ENCODE data around the gene SLC25A21.
"Not testable (repeated sequence)": the region's sequence is repeated elsewhere in the genome, so short reads cannot be mapped to it uniquely, and the experiment has no call there.

The SLC25A21 gene

GRCh38 chr14:36820111-36820709 is 352.2 kb downstream of the SLC25A21 start:
- no peak for TF ChIP-seq CTCF (IDR thresholded peaks at IDR 0.05; ENCODE audit: low read depth, low read length, missing control alignments)
- in situ Hi-C loops (cut with HindIII; ENCODE audit: low sequenced_read_pairs) = no loop called here
- DNase-seq (ENCODE audit: low read depth) = no peak
- no peak overlapping the region for H3K4me3 ChIP-seq (ENCODE audit: low read depth, low read length)

- H3K4me3 ChIP-seq (ENCODE audit: low read depth, low read length) = no peak overlapping the region
- in situ Hi-C loops (cut with HindIII; ENCODE audit: low sequenced_read_pairs) = no loop called here
- DNase-seq (ENCODE audit: low read depth) = no peak
- TF ChIP-seq CTCF (IDR thresholded peaks at IDR 0.05; ENCODE audit: low read depth, low read length, missing control alignments) = no peak
These were observed 353.5 kb downstream of the SLC25A21 start for GRCh38 chr14:36818794-36819384.

- in situ Hi-C loops (cut with HindIII; ENCODE audit: low sequenced_read_pairs) = no loop called here
- no peak for TF ChIP-seq CTCF (IDR thresholded peaks at IDR 0.05; ENCODE audit: low read depth, low read length, missing control alignments)
- no peak overlapping the region for H3K4me3 ChIP-seq (ENCODE audit: low read depth, low read length)
- no peak for DNase-seq (ENCODE audit: low read depth)
These were observed 354.2 kb downstream of the SLC25A21 start for GRCh38 chr14:36818246-36818645.

GRCh38 chr14:36817071-36817930 is 355.1 kb downstream of the SLC25A21 start:
- in situ Hi-C loops (cut with HindIII; ENCODE audit: low sequenced_read_pairs) = no loop called here
- no peak for TF ChIP-seq CTCF (IDR thresholded peaks at IDR 0.05; ENCODE audit: low read depth, low read length, missing control alignments)
- DNase-seq (ENCODE audit: low read depth) = no peak
- no peak overlapping the region for H3K4me3 ChIP-seq (ENCODE audit: low read depth, low read length)

- in situ Hi-C loops (cut with HindIII; ENCODE audit: low sequenced_read_pairs) = no loop called here
- no peak overlapping the region for H3K4me3 ChIP-seq (ENCODE audit: low read depth, low read length)
- DNase-seq (ENCODE audit: low read depth) = no peak
- no peak for TF ChIP-seq CTCF (IDR thresholded peaks at IDR 0.05; ENCODE audit: low read depth, low read length, missing control alignments)
These were observed 355.9 kb downstream of the SLC25A21 start for GRCh38 chr14:36816481-36816880.

GRCh38 chr14:36814783-36815182 is 357.6 kb downstream of the SLC25A21 start:
- H3K4me3 ChIP-seq (ENCODE audit: low read depth, low read length); in situ Hi-C loops (cut with HindIII; ENCODE audit: low sequenced_read_pairs); DNase-seq (ENCODE audit: low read depth): not testable (repeated sequence)

- H3K4me3 ChIP-seq (ENCODE audit: low read depth, low read length) = no peak overlapping the region
- no peak for TF ChIP-seq CTCF (IDR thresholded peaks at IDR 0.05; ENCODE audit: low read depth, low read length, missing control alignments)
- in situ Hi-C loops (cut with HindIII; ENCODE audit: low sequenced_read_pairs) = no loop called here
- DNase-seq (ENCODE audit: low read depth) = no peak
These were observed 362.2 kb downstream of the SLC25A21 start for GRCh38 chr14:36810209-36810608.

Data from astrocyte of the cerebellum (primary cell).